Activated CD4-positive, alpha-beta memory T cell treated with anti-CD3 and anti-CD28 coated beads for 36 hours (primary cell): Measurements from ENCODE around the gene TAF1D. TPM values are rescaled to one million over a fixed set of nuclear protein-coding genes. Genes with fewer than 3 reads are reported as not detected.
"Not testable (repeated sequence)": the region's sequence is repeated elsewhere in the genome, so short reads cannot be mapped to it uniquely, and the experiment has no call there.

Source experiments
- CTCF ChIA-PET: fragments of 350-600 bp; sonication (Branson Sonifier 250); formaldehyde crosslinking; loops from one replicate; lab custom pipeline; 2021; ENCODE audit warnings: antibody characterized with exemption, inconsistent platforms; lab: Charles Lee
- POLR2A ChIA-PET: fragments of 350-600 bp; sonication (Branson Sonifier 250); formaldehyde crosslinking; loops from one replicate; lab custom pipeline; 2021; ENCODE audit warnings: antibody characterized with exemption; lab: Charles Lee
- DNase-seq: peaks from one replicate; pipeline ENCODE4 v3.0.0-alpha.2; 2020
- H3K27ac Mint-ChIP-seq: one replicate; pipeline ENCODE4 v1.8.0; 2021; ENCODE audit warnings: mixed read lengths
- H3K27me3 Mint-ChIP-seq: one replicate; pipeline ENCODE4 v1.8.0; 2021; ENCODE audit warnings: mixed read lengths
- H3K36me3 Mint-ChIP-seq: one replicate; pipeline ENCODE4 v1.8.0; 2021; ENCODE audit warnings: mixed read lengths
- H3K4me1 Mint-ChIP-seq: one replicate; pipeline ENCODE4 v1.8.0; 2021; ENCODE audit warnings: low read depth, mixed read lengths
- H3K4me3 Mint-ChIP-seq: one replicate; pipeline ENCODE4 v1.8.0; 2021; ENCODE audit warnings: mild to moderate bottlenecking, mixed read lengths
- H3K9me3 Mint-ChIP-seq: one replicate; pipeline ENCODE4 v1.8.0; 2021; ENCODE audit warnings: mixed read lengths
- intact Hi-C: fragments of 100-400 bp; cut with micrococcal nuclease; formaldehyde crosslinking; loops from one replicate; pipeline ENCODE4 v1.15.1; 2023
- total RNA-seq, 2 experiments: library from RNA; stranded (reverse); gene quantifications; one replicate each; pipeline ENCODE4 v1.2.3, GENCODE V29; 2021

The TAF1D gene
- total RNA-seq, 2 experiments from 2014 or later: 325 to 342 TPM

DNA sequence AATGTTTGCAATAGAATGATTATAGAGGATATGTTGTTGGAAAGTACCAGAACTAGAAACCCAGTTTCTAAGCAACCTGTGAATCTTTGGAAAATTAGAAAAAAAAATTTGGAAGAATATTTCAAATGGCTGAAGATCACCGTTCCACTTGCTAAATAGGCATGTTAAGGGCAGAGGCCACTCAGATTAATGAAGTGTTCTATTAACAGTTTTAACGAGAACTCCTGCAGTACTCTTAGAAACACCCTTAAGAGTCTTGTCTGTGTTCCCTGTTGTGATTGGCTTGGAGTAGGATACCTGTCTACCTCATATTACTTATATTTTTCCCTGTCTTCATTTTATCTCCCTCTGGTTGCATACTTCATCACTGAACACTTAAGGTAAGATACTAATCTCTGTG, 4.8 kb upstream of the TAF1D start:
- intact Hi-C loops: no loop called here
- H3K36me3 Mint-ChIP-seq: peaks cover 14% of the 10 kb centered on the region
- ChIA-PET POLR2A (no interaction called here), CTCF (interaction anchor here (1.2 kb wide), 1 partner anchor 14 kb away, joined by 3 read pairs; no protein-coding TSS in a partner anchor)
- H3K27ac Mint-ChIP-seq: no peak overlapping the region
- no peak overlapping the region for H3K4me3 Mint-ChIP-seq
- H3K9me3 Mint-ChIP-seq: no peaks in the 10 kb centered on the region
- H3K27me3 Mint-ChIP-seq: no peaks in the 10 kb centered on the region
- no peak for DNase-seq
- H3K4me1 Mint-ChIP-seq: peaks cover 12% of the 10 kb centered on the region

DNA sequence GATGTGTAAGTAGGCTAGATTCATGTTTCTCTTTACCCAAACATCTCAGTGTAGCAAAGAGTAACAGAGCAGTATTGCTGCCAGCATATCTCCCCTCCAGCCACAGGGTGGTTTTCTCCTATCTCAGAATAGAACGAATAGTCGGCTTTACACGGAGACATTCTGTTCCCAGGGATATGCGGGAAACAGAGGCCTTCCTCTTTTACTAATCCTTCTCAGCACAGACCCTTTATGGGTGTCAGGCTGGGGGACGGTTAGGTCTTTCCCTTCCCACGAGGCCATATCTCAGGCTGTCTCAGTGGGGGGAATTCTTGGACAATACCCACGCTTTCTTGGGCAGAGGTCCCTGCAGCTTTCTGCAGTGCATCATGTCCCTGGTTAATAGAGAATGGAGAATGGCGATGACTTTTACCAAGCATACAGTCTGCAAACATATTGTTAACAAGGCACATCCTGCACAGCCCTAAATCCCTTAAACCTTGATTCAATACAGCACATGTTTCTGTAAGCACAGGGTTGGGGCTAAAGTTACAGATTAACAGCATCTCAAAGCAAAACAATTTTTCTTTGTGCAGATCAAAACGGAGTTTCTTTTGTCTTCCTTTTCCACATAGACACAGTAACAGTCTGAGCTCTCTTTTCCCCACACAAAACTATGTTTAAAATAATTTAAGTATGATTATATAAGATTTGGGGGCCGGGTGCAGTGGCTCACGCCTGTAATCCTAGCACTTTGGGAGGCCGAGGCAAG, 3.9 kb upstream of the TAF1D start:
- peaks cover 12% of the 10 kb centered on the region for H3K4me1 Mint-ChIP-seq
- intact Hi-C loops, H3K27ac Mint-ChIP-seq, POLR2A ChIA-PET, H3K27me3 Mint-ChIP-seq, DNase-seq, H3K4me3 Mint-ChIP-seq, H3K9me3 Mint-ChIP-seq: not testable (repeated sequence)
- H3K36me3 Mint-ChIP-seq: peaks cover 22% of the 10 kb centered on the region
- CTCF ChIA-PET: interaction anchor here (0.6 kb wide), 1 partner anchor 34 kb away, joined by 3 read pairs; no protein-coding TSS in a partner anchor

DNA sequence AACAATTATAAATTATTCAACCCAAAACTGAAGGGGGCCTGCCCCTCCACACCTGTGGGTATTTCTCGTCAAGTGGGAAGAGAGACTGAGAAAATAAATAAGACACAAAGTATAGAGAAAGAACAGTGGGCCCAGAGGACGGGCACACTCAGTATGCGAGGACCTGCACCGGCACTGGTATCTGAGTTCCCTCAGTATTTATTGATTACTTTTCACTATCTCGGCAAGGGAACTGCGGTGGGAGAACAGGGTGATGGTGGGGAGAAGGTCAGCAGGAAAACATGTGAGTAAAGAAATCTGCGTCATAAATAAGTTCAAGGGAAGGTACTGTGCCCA, 3.3 kb upstream of the TAF1D start:
- intact Hi-C loops: no loop called here
- DNase-seq: no peak
- CTCF ChIA-PET: no interaction called here
- peaks cover 28% of the 10 kb centered on the region for H3K36me3 Mint-ChIP-seq
- peaks cover 12% of the 10 kb centered on the region for H3K4me1 Mint-ChIP-seq
- H3K9me3 Mint-ChIP-seq: no peaks in the 10 kb centered on the region
- no peak overlapping the region for H3K27ac Mint-ChIP-seq
- H3K4me3 Mint-ChIP-seq: no peak overlapping the region
- no peaks in the 10 kb centered on the region for H3K27me3 Mint-ChIP-seq
- POLR2A ChIA-PET: no interaction called here

DNA sequence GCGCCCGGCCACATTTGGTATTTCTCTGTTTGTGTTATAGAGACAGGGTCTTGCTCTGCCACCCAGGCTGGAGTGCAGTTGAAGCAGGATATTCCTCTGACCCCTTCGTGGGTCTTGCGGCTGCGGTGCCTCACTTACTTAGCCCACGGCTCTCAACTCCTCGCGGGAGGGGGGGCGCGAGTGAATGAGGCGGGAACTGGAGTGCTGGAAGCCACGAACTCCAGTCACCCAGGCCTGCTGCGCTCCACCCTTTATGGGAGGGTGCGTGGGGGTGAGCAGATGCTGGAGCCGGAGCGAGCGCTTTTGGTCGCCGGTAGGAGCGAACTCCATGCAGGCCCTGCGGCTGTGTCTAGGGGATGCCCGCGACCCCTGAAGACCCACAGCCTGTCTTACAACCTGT, 2.0 kb upstream of the TAF1D start:
- H3K4me3 Mint-ChIP-seq: peak overlapping the region; percentile 49
- intact Hi-C loops: no loop called here
- POLR2A ChIA-PET: no interaction called here

DNA sequence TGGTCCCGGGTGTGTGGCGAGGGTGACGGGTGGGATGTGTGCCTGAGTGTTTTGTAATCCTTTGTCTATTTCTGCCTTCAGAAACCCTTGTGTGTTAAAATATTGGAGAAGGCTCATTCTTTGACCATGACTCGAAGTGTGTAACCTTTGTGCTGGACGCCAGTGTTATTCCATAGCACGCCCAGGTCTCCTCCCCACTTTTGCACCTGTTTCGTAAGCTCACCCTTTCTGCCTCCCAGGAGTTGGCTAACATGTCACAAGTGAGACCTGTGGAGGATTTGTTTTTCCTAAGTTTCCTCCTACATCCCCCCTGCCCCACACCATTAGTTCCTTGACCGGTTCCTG, 559 bp upstream of the TAF1D start:
- H3K4me3 Mint-ChIP-seq: peak overlapping the region; percentile 100
- peak overlapping the region; percentile 100 for H3K27ac Mint-ChIP-seq
- peaks cover 52% of the 10 kb centered on the region for H3K36me3 Mint-ChIP-seq
- CTCF ChIA-PET: interaction anchor here (0.8 to 3.5 kb wide), 4 partner anchors 14 to 1325 kb away, joined by 3 to 40 read pairs (median 4); partner anchors contain the start of genes MED17 and SRSF8
- POLR2A ChIA-PET: interaction anchor here (0.8 to 7.6 kb wide), 9 partner anchors 9 to 545 kb away, joined by 3 to 126 read pairs (median 13); partner anchors contain the start of genes CEP295, MED17, PANX1 and SLC36A4
- H3K27me3 Mint-ChIP-seq: no peaks in the 10 kb centered on the region
- no peak for DNase-seq
- intact Hi-C loops: loop anchor here (1.0 to 2.0 kb wide), 6 partner anchors 42 to 801 kb away; partner anchors contain the start of genes ANKRD49, CEP295, FUT4 and MED17
- H3K4me1 Mint-ChIP-seq: peaks cover 34% of the 10 kb centered on the region
- no peaks in the 10 kb centered on the region for H3K9me3 Mint-ChIP-seq

More for the DNA sequence above, 2.0 kb upstream of the TAF1D start:
- Mint-ChIP-seq H3K36me3 (peaks cover 41% of the 10 kb centered on the region), H3K27ac (no peak overlapping the region), H3K27me3 (no peaks in the 10 kb centered on the region), H3K4me1 (peaks cover 20% of the 10 kb centered on the region), H3K9me3 (no peaks in the 10 kb centered on the region)
- CTCF ChIA-PET: interaction anchor here (3.5 kb wide), 1 partner anchor 40 kb away, joined by 40 read pairs; the partner anchor contains the start of gene MED17
- DNase-seq: no peak

DNA sequence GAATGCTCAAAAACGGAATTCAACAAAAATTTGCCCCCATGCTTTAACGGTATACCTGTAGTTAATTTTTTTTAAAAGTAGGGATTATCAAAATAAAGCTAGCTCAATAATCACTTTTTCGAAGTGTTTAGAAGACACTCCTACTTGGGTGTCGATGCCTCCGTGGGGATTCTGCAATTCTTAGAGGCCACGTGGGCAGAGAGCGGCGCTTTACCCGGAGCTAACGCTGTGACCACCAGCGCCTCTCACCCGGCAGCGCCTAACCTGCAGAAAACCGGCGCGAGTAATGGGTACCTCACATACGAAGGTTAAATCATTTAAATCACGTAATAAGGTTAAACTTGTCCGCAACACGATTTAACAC, 583 bp downstream of the TAF1D start:
- H3K36me3 Mint-ChIP-seq: peaks cover 62% of the 10 kb centered on the region
- intact Hi-C loops: loop anchor here (1.0 to 2.0 kb wide), 6 partner anchors 44 to 803 kb away; partner anchors contain the start of genes ANKRD49, CEP295, FUT4 and MED17
- H3K4me1 Mint-ChIP-seq: peaks cover 44% of the 10 kb centered on the region
- H3K27ac Mint-ChIP-seq: peak overlapping the region; percentile 100
- DNase-seq: peak; percentile 74
- POLR2A ChIA-PET: interaction anchor here (0.6 to 7.6 kb wide), 10 partner anchors 10 to 1327 kb away, joined by 3 to 126 read pairs (median 9); partner anchors contain the start of genes CEP295, MED17, PANX1 and SLC36A4
- H3K9me3 Mint-ChIP-seq: no peaks in the 10 kb centered on the region
- CTCF ChIA-PET: interaction anchor here (3.5 kb wide), 1 partner anchor 43 kb away, joined by 40 read pairs; the partner anchor contains the start of gene MED17
- H3K27me3 Mint-ChIP-seq: no peaks in the 10 kb centered on the region
- peak overlapping the region; percentile 100 for H3K4me3 Mint-ChIP-seq

DNA sequence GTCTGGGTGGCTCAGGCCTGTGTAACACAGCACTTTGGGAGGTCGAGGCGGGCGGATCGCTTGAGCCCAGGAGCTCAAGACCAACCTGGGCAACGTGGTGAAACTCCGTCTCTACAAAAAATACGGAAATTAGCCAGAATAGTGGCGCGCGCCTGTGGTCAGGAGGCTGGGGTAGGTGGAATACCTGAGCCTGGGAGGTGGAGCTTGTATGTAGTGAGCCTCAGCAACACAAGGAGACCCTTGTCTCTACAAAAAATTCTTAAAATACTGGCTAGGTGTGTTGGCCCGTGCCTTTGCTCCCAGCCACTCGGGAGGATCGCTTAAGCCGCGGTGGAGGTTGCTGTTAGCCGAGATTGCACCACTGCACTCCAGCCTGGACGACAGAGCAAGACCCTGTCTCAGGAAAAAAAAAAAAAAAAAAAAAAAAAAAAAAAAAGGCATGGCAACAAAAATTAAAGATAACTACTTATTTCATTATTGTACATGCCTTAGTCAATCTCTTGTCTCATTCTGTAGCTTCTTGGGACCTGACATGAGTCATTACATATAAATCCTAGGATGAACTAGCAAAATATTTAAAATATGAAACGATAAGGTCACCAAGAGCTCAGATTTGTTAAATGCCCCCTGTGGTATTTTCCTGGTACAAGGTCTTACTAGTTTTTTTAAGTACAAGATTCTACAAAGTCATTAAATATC, 1.1 kb downstream of the TAF1D start:
- Mint-ChIP-seq H3K36me3 (peaks cover 66% of the 10 kb centered on the region), H3K4me3 (peak overlapping the region; percentile 100), H3K4me1 (peaks cover 46% of the 10 kb centered on the region), H3K9me3 (no peaks in the 10 kb centered on the region), H3K27me3 (no peaks in the 10 kb centered on the region), H3K27ac (peak overlapping the region; percentile 100)
- CTCF ChIA-PET: interaction anchor here (3.5 kb wide), 1 partner anchor 43 kb away, joined by 40 read pairs; the partner anchor contains the start of gene MED17
- intact Hi-C loops: loop anchor here (2.0 kb wide), 1 partner anchor 197 kb away; the partner anchor contains the start of gene SMCO4
- peak; percentile 68 for DNase-seq
- POLR2A ChIA-PET: interaction anchor here (0.6 to 7.6 kb wide), 8 partner anchors 10 to 1328 kb away, joined by 3 to 126 read pairs (median 14); partner anchors contain the start of genes CEP295, MED17, PANX1 and SLC36A4

DNA sequence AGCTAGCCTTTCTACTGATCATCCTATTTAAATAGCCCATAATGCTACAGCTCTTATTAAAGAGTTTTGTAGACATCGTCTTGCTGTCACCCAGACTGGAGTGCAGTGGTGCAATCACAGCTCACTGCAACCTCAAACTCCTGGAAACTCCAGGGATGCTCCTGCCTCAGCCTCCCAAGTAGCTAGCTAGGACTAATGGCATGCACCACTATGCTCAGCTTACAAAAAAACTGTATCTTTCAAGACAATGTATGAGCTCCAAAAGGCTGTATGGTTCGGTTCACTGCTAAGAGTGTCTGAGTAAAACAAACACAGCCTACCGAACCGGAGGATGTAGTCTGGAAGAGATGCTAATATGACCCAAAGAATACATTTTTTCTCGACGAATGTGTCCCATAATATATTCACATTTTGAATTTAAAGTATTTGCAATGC, 2.6 kb downstream of the TAF1D start:
- POLR2A ChIA-PET: interaction anchor here (0.6 to 7.6 kb wide), 4 partner anchors 9 to 390 kb away, joined by 3 to 126 read pairs (median 4); partner anchors contain the start of genes MED17 and PANX1
- no peaks in the 10 kb centered on the region for H3K9me3 Mint-ChIP-seq
- peaks cover 55% of the 10 kb centered on the region for H3K4me1 Mint-ChIP-seq
- CTCF ChIA-PET: interaction anchor here (0.8 kb wide), 1 partner anchor 45 kb away, joined by 8 read pairs; the partner anchor contains the start of gene MED17
- H3K27ac Mint-ChIP-seq: peak overlapping the region; percentile 100
- no peak for DNase-seq
- no peaks in the 10 kb centered on the region for H3K27me3 Mint-ChIP-seq
- peak overlapping the region; percentile 100 for H3K4me3 Mint-ChIP-seq
- H3K36me3 Mint-ChIP-seq: peaks cover 77% of the 10 kb centered on the region
- intact Hi-C loops: loop anchor here (1.0 to 5.0 kb wide), 2 partner anchors 49 to 541 kb away; partner anchors contain the start of gene SLC36A4

DNA sequence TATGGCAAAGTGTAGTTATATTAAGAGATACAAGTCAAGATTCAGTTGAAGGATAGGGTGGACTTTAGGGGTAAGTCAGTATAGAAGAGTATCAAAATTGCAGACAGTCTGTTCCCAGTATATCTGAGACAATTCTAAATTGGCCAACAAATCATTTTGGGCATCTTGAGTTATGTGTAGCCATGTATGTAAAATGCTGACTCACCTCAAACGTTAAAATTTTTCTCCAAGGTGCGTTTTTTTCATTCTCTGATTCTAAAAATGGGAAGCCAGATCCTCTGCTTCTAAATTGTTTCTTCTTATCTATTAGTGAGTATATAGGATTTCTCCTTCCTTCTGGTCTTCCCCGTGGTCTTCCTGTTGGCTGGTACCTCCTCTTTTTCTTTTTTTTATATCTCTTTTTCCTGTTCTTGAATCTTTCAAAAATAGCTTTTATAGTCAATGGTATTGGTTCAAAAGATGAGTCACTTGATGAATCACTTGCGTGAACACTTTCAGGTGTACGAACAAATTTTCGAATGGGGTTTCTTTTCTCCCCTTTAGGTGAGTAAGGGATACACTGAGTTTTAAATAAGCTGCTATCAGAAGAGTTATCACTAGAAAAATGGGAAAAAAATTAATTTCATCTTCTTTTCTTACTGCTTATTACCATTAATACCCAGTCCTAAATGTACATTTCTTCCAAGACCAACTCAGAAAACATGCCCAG, 3.2 kb downstream of the TAF1D start:
- Mint-ChIP-seq H3K27ac (peak overlapping the region; percentile 100), H3K27me3 (no peaks in the 10 kb centered on the region), H3K4me1 (peaks cover 60% of the 10 kb centered on the region), H3K4me3 (peak overlapping the region; percentile 100), H3K9me3 (no peaks in the 10 kb centered on the region), H3K36me3 (peaks cover 82% of the 10 kb centered on the region)
- intact Hi-C loops: loop anchor here (1.0 to 5.0 kb wide), 2 partner anchors 49 to 541 kb away; partner anchors contain the start of gene SLC36A4
- no peak for DNase-seq
- CTCF ChIA-PET: interaction anchor here (0.8 kb wide), 1 partner anchor 46 kb away, joined by 8 read pairs; the partner anchor contains the start of gene MED17
- POLR2A ChIA-PET: interaction anchor here (0.6 to 7.6 kb wide), 5 partner anchors 9 to 390 kb away, joined by 3 to 126 read pairs (median 3); partner anchors contain the start of genes MED17 and PANX1

DNA sequence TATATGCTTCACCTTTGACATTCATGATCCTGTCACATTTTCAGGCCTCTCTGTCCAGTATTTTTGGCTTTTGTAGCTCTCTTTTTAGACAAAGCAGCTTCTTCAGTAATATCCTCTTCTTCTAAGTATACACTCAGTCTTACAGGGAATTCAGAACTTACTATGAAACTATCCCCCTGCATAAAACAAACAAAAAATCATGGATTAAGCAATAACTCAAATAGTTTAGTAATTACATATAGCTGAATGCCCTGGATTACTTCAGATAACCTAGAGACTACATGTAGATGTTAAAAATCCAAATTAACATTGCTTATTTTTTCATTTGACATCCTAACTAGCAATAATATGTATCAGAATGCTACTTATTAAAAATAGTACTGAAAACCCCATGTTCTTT, 5.2 kb downstream of the TAF1D start:
- CTCF ChIA-PET: no interaction called here
- H3K27me3 Mint-ChIP-seq: no peaks in the 10 kb centered on the region
- POLR2A ChIA-PET: interaction anchor here (0.7 to 7.6 kb wide), 2 partner anchors 48 to 168 kb away, joined by 3 to 126 read pairs; partner anchors contain the start of gene MED17
- H3K4me3 Mint-ChIP-seq: peak overlapping the region; percentile 59
- DNase-seq: no peak
- H3K4me1 Mint-ChIP-seq: peaks cover 63% of the 10 kb centered on the region
- H3K9me3 Mint-ChIP-seq: no peaks in the 10 kb centered on the region
- peak overlapping the region; percentile 76 for H3K27ac Mint-ChIP-seq
- intact Hi-C loops: loop anchor here (5.0 kb wide), 1 partner anchor 539 kb away; the partner anchor contains the start of gene SLC36A4
- peaks cover 90% of the 10 kb centered on the region for H3K36me3 Mint-ChIP-seq
